Measurements from ENCODE around the gene GFAP. TPM values are rescaled to one million over a fixed set of nuclear protein-coding genes. Genes with fewer than 3 reads are reported as not detected.

Gene GFAP
- total RNA-seq, 1 donor from 2014 or later, result 0.09 TPM

- no peak for DNase-seq (ENCODE audit: low spot score)
Measured at GRCh38 chr17:44914698-44915271, 515 bp downstream of the GFAP start.

GRCh38 chr17:44914148-44914547, 1.2 kb downstream of the GFAP start:
- no peak for DNase-seq (ENCODE audit: low spot score)

GRCh38 chr17:44913676-44914075, 1.6 kb downstream of the GFAP start:
- DNase-seq (ENCODE audit: low spot score), result no peak

GRCh38 chr17:44912763-44913544, 2.3 kb downstream of the GFAP start:
- no peak for DNase-seq (ENCODE audit: low spot score)

GRCh38 chr17:44911133-44912001, 3.9 kb downstream of the GFAP start:
- peak; percentile 62 for DNase-seq (ENCODE audit: low spot score)

- DNase-seq (ENCODE audit: low spot score), result no peak
Measured at GRCh38 chr17:44910231-44911106, 4.8 kb downstream of the GFAP start.

GRCh38 chr17:44909681-44910144, 5.6 kb downstream of the GFAP start:
- no peak for DNase-seq (ENCODE audit: low spot score)

- DNase-seq (ENCODE audit: low spot score), result no peak
Measured at GRCh38 chr17:44908761-44909326, 6.5 kb downstream of the GFAP start.

GRCh38 chr17:44907729-44908470, 7.4 kb downstream of the GFAP start:
- no peak for DNase-seq (ENCODE audit: low spot score)

- no peak for DNase-seq (ENCODE audit: low spot score)
Measured at GRCh38 chr17:44906763-44907728, 8.3 kb downstream of the GFAP start.

- DNase-seq (ENCODE audit: low spot score), result no peak
Measured at GRCh38 chr17:44906010-44906646, 9.2 kb downstream of the GFAP start.

GRCh38 chr17:44905006-44906000, 10.0 kb downstream of the GFAP start:
- DNase-seq (ENCODE audit: low spot score), result peak; percentile 55

GRCh38 chr17:44904001-44904984, 11.0 kb downstream of the GFAP start:
- no peak for DNase-seq (ENCODE audit: low spot score)

GRCh38 chr17:44903012-44903685, 12.2 kb downstream of the GFAP start:
- no peak for DNase-seq (ENCODE audit: low spot score)

GRCh38 chr17:44902135-44902760, 13.1 kb downstream of the GFAP start:
- DNase-seq (ENCODE audit: low spot score), result no peak

All from mucosa of gallbladder (tissue), 1 donor.